Prostate gland (tissue), 2 donors: ENCODE data around the gene SLIT1.

Source experiments
- CTCF ChIP-seq, 4 experiments: fragments of 200-600 bp in 2 of 4; fragments of 450-650 bp in 2 of 4; sonication (generic) in 2 of 4; IDR thresholded peaks; 1 replicate in 3 of 4; 2 replicates in 1 of 4; pipeline ENCODE4 v1.5.1; 2016 to 2019; ENCODE audit warnings: antibody characterized with exemption in 4 of 4, mild to moderate bottlenecking in 2 of 4, moderate library complexity in 2 of 4
- POLR2A ChIP-seq: fragments of 450-650 bp; IDR thresholded peaks from one replicate; pipeline ENCODE4 v1.6.1; 2016; ENCODE audit warnings: antibody characterized with exemption, mild to moderate bottlenecking

- TF ChIP-seq CTCF (IDR thresholded peaks at IDR 0.05): no peak
- no peak for TF ChIP-seq POLR2A
These were observed 65.4 kb downstream of the SLIT1 start for GRCh38 chr10:97120370-97120769.
